ENCODE measurements around the gene POFUT2. TPM values are rescaled to one million over a fixed set of nuclear protein-coding genes. Genes with fewer than 3 reads are reported as not detected.

POFUT2 gene
- total RNA-seq, 1 donor from 2014 or later = 39.4 TPM

DNA sequence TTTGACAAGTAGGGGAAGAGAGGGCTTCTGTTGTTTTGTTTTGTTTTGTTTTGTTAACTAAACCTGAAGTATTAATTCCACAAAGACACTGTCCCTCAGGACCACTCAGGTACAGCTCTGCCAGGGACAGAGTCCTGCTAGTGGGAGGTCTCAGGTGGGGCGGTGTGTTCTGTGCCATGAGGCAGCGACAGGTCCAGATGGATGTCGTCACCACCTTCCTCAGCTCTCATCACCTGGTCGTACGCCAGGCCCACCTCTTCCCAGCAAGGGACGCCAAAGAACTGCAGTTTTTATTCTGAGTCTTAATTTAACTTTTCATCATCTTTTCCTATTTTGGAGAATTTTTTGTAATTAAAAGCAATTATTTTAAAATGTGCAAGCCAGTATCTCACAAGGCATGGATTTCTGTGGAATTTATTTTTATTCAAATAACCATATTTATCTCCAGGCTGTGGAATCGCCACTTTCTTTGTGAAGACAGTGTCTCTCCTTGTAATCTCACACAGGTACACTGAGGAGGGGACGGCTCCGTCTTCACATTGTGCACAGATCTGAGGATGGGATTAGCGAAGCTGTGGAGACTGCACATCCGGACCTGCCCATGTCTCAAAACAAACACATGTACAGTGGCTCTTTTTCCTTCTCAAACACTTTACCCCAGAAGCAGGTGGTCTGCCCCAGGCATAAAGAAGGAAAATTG, 62.5 kb downstream of the POFUT2 start:
- Histone ChIP-seq H3K9me3 (no peaks in the 10 kb centered on the region), H3K4me1 (peaks cover 0 to 4% of the 10 kb centered on the region in 2 donors), H3K27me3 (no peaks in the 10 kb centered on the region), H3K4me3 (no peak overlapping the region), H3K36me3 (peaks cover 40 to 42% of the 10 kb centered on the region in 2 donors), H3K27ac (no peak overlapping the region)
- TF ChIP-seq CTCF (IDR thresholded peaks at IDR 0.05) = no peak
- intact Hi-C loops (cut with DNase I) = no loop called here
- no peak for DNase-seq (ENCODE audit: low spot score in 2 of 2)

DNA sequence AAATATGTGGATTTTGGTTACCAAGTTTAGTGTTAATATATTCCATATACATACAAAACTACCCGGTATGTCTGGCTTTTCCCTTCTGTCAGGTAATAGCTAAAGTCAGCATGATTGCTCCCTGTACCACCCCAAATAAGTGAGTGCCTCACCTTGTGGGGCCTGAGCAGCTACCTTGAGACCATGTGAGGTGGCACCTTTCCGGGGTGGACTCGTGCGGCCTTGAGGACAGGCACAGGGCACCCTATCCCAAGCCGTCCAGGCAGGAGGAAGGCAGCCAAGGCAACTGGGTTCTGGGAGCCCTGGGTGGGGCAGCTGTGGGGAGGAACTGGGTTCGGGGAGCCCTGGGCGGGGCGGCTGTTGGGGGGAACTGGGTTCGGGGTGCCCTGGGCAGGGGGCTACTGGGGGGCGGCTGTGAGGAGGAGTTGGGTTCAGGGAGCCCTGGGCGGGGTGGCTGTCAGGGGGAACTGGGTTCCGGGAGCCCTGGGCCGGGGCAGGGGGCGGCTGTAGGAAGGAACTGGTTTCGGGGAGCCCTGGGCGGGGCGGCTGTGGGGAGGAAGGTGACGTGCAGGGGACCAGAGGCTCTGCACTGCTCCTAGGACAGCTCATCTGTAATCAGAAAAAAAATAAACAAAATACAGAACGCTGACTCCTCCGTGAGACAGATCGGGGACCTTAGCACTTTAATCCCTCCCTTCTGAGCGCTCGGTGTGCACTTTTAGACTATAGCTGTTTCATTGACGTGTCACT, 63.3 kb downstream of the POFUT2 start:
- H3K36me3 ChIP-seq = peaks cover 41 to 42% of the 10 kb centered on the region in 2 donors

DNA sequence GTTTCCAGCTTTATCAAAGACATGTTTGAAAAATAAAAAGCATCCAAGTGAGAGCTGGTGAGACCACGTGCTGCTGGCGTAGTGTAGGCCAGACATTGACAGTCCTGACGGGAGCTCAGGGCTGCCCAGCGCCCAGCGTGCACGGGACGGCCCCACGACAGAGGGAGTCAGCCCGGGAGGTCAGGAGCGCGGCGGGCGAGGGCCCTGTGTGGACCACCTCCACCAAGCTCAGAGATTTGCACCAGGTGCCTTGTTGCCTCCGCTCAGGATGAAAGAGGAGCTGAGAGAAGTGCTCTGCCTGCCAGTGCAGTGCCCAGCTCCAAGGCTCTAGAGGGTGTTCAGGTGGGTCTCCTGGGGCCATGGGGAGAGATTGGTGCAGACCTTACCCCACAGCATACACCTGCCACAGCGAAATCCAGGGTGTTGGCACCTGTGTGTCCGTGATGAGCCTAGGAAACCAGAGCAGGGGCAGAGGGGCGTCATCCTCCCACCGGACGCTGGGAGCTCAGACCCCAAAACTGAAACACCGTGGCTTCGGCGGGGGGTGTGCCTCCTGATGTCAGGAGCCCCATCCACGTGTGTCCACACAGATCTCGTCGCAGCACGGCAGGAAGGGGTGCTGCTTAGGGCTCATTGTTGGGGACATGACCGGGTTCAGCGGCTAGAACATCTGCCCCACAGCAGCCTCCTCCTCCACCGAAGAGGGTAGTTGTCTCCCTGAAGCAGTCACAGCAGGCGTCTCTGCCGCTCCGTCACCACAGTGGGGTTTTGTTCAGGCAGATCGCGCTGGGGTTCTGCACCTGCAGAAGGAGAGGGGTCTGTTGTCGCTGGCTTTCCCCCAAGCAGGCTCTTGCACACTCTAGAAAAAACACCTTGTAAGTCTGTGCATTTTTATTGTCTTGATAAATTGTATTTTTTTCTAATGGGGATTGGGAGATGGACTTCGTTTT, 64.2 kb downstream of the POFUT2 start:
- Histone ChIP-seq H3K4me3 (no peak overlapping the region), H3K27me3 (no peaks in the 10 kb centered on the region), H3K9me3 (no peaks in the 10 kb centered on the region), H3K36me3 (peaks cover 41 to 42% of the 10 kb centered on the region in 2 donors), H3K4me1 (peaks cover 0 to 7% of the 10 kb centered on the region in 2 donors), H3K27ac (no peak overlapping the region)
- intact Hi-C loops (cut with DNase I) = no loop called here
- TF ChIP-seq CTCF (IDR thresholded peaks at IDR 0.05) = no peak
- no peak for DNase-seq (ENCODE audit: low spot score in 2 of 2)

More for the DNA sequence above, 63.3 kb downstream of the POFUT2 start:
- Histone ChIP-seq H3K27ac (no peak overlapping the region), H3K9me3 (no peaks in the 10 kb centered on the region), H3K27me3 (no peaks in the 10 kb centered on the region), H3K4me3 (no peak overlapping the region), H3K4me1 (peaks cover 0 to 9% of the 10 kb centered on the region in 2 donors)
- no peak for DNase-seq (ENCODE audit: low spot score in 2 of 2)
- intact Hi-C loops (cut with DNase I) = no loop called here
- no peak for TF ChIP-seq CTCF (IDR thresholded peaks at IDR 0.05)

- H3K27me3 ChIP-seq = no peaks in the 10 kb centered on the region
- intact Hi-C loops (cut with DNase I) = no loop called here
- H3K27ac ChIP-seq = no peak overlapping the region
- no peak for DNase-seq (ENCODE audit: low spot score in 2 of 2)
- TF ChIP-seq CTCF (IDR thresholded peaks at IDR 0.05) = no peak
- no peak overlapping the region for H3K4me3 ChIP-seq
- H3K36me3 ChIP-seq = peaks cover 41 to 48% of the 10 kb centered on the region in 2 donors
- H3K4me1 ChIP-seq = peaks cover 0 to 5% of the 10 kb centered on the region in 2 donors
- peaks cover 0 to 9% of the 10 kb centered on the region in 2 donors for H3K9me3 ChIP-seq
Measured at GRCh38 chr21:45222001-45222400, 65.7 kb downstream of the POFUT2 start.

DNA sequence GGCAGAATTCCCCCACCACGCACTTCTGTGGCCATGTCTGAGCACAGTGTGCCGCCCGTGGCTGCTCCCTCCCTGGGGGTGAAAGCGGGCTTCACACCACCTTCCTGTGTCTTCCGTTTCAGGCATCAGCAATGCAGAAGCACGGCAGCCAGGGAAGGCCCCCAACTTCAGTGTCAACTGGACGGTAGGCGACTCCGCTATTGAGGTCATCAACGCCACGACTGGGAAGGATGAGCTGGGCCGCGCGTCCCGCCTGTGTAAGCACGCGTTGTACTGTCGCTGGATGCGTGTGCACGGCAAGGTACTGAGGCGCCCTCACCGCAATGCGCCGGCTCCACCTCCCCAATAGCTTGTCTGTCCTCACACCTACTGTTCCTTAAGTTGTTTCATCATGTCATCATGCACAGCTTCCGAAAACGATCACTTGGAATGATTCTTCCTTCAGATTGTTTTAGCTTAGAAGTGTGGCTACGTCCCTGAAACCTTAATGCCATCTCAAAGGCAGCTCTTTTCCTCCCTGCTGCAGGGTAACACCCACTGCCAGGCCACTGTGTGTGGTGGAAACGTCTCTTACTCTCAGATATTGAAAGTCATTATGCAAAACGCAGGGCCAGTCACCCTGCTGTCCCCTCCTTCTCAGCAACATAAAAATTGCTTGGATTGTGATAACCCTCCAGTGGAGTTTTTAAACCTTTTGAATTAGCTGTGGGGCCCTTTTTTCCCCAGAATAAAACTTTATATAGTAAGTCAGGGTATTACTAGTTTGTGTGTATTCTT, 66.8 kb downstream of the POFUT2 start:
- Histone ChIP-seq H3K9me3 (peaks cover 0 to 20% of the 10 kb centered on the region in 2 donors), H3K36me3 (peaks cover 41 to 48% of the 10 kb centered on the region in 2 donors), H3K27me3 (no peaks in the 10 kb centered on the region), H3K4me3 (no peak overlapping the region), H3K4me1 (peaks cover 0 to 5% of the 10 kb centered on the region in 2 donors), H3K27ac (peak overlapping the region; percentile 10 to 25)
- TF ChIP-seq CTCF (IDR thresholded peaks at IDR 0.05) = no peak
- no peak for DNase-seq (ENCODE audit: low spot score in 2 of 2)
- intact Hi-C loops (cut with DNase I) = no loop called here

Measured in ascending aorta (tissue), 2 donors.